BLaER1 (cell line): ENCODE results near the gene FARSA.
"Not testable (repeated sequence)": the region's sequence is repeated elsewhere in the genome, so short reads cannot be mapped to it uniquely, and the experiment has no call there.

Experiments
- H3K27ac ChIP-seq: shearing (Covaris generic); formaldehyde crosslinking; 2 replicates; pipeline ENCODE4 v1.8.1; 2022
- H3K27me3 ChIP-seq: shearing (Covaris generic); formaldehyde crosslinking; 2 replicates; pipeline ENCODE4 v1.8.1; 2022
- H3K36me3 ChIP-seq: shearing (Covaris generic); formaldehyde crosslinking; 2 replicates; pipeline ENCODE4 v1.8.1; 2022
- H3K4me1 ChIP-seq: shearing (Covaris generic); formaldehyde crosslinking; 2 replicates; pipeline ENCODE4 v1.8.1; 2022
- H3K4me2 ChIP-seq: shearing (Covaris generic); formaldehyde crosslinking; 2 replicates; pipeline ENCODE4 v1.8.1; 2022
- H3K4me3 ChIP-seq: shearing (Covaris generic); formaldehyde crosslinking; 2 replicates; pipeline ENCODE4 v1.8.1; 2022
- H3K9ac ChIP-seq: shearing (Covaris generic); formaldehyde crosslinking; 2 replicates; pipeline ENCODE4 v1.8.1; 2022
- H3K9me3 ChIP-seq: shearing (Covaris generic); formaldehyde crosslinking; 2 replicates; pipeline ENCODE4 v1.8.1; 2022
- H4K20me1 ChIP-seq: shearing (Covaris generic); formaldehyde crosslinking; 2 replicates; pipeline ENCODE4 v1.8.1; 2022
- Cebpa-rat ChIP-seq: shearing (Covaris generic); IDR thresholded peaks from 2 replicates; pipeline ENCODE4 v1.8.1; 2022

The FARSA gene

GRCh38 chr19:12954612-12954962 is 21.1 kb upstream of the FARSA start:
- Histone ChIP-seq H4K20me1 (peaks cover 69% of the 10 kb centered on the region), H3K9ac (peak overlapping the region; percentile 21; the same call in 1 of the 2 replicates), H3K4me3 (no peak overlapping the region)

GRCh38 chr19:12953799-12954611 is 20.5 kb upstream of the FARSA start:
- no peaks in the 10 kb centered on the region for H3K9me3 ChIP-seq
- H3K4me2 ChIP-seq: peak overlapping the region; percentile 89
- H3K27ac ChIP-seq: no peak overlapping the region
- no peaks in the 10 kb centered on the region for H3K27me3 ChIP-seq
- TF ChIP-seq Cebpa-rat: no peak
- H3K36me3 ChIP-seq: peaks cover 65% of the 10 kb centered on the region
- peak overlapping the region; percentile 21; the same call in 1 of the 2 replicates for H3K9ac ChIP-seq
- peaks cover 74% of the 10 kb centered on the region for H4K20me1 ChIP-seq
- H3K4me1 ChIP-seq: peaks cover 65% of the 10 kb centered on the region
- H3K4me3 ChIP-seq: no peak overlapping the region

More at GRCh38 chr19:12954612-12954962, 21.1 kb upstream of the FARSA start:
- no peak for TF ChIP-seq Cebpa-rat
- H3K27ac ChIP-seq: no peak overlapping the region
- H3K4me1 ChIP-seq: peaks cover 59% of the 10 kb centered on the region
- peaks cover 59% of the 10 kb centered on the region for H3K36me3 ChIP-seq
- H3K27me3 ChIP-seq: no peaks in the 10 kb centered on the region
- no peaks in the 10 kb centered on the region for H3K9me3 ChIP-seq
- peak overlapping the region; percentile 89 for H3K4me2 ChIP-seq

GRCh38 chr19:12953138-12953798 is 19.8 kb upstream of the FARSA start:
- no peak for TF ChIP-seq Cebpa-rat
- H3K27ac ChIP-seq: no peak overlapping the region
- H3K4me2 ChIP-seq: 0 out of 2 replicates have a peak overlapping the region, but pooled peaks have one; percentile 89
- peaks cover 72% of the 10 kb centered on the region for H3K36me3 ChIP-seq
- no peaks in the 10 kb centered on the region for H3K9me3 ChIP-seq
- peaks cover 72% of the 10 kb centered on the region for H3K4me1 ChIP-seq
- H3K9ac ChIP-seq: no peak overlapping the region
- peaks cover 82% of the 10 kb centered on the region for H4K20me1 ChIP-seq
- no peaks in the 10 kb centered on the region for H3K27me3 ChIP-seq
- H3K4me3 ChIP-seq: no peak overlapping the region

- Histone ChIP-seq H3K9ac (no peak overlapping the region), H4K20me1 (peaks cover 88% of the 10 kb centered on the region), H3K4me1 (peaks cover 72% of the 10 kb centered on the region), H3K36me3 (peaks cover 79% of the 10 kb centered on the region), H3K27me3 (no peaks in the 10 kb centered on the region), H3K9me3 (no peaks in the 10 kb centered on the region), H3K4me3 (no peak overlapping the region), H3K4me2 (no peak overlapping the region), H3K27ac (no peak overlapping the region)
- TF ChIP-seq Cebpa-rat: no peak
Observed at GRCh38 chr19:12952488-12953137, 19.1 kb upstream of the FARSA start.

- Histone ChIP-seq H3K4me1 (peaks cover 76% of the 10 kb centered on the region), H4K20me1 (peaks cover 91% of the 10 kb centered on the region), H3K36me3 (peaks cover 85% of the 10 kb centered on the region)
- not testable (repeated sequence) for H3K4me3 ChIP-seq, H3K9me3 ChIP-seq, H3K27ac ChIP-seq, H3K4me2 ChIP-seq, H3K9ac ChIP-seq, H3K27me3 ChIP-seq
Observed at GRCh38 chr19:12952050-12952449, 18.5 kb upstream of the FARSA start.

- H3K4me3 ChIP-seq: no peak overlapping the region
- no peak for TF ChIP-seq Cebpa-rat
- H4K20me1 ChIP-seq: peaks cover 83% of the 10 kb centered on the region
- H3K9me3 ChIP-seq: no peaks in the 10 kb centered on the region
- peaks cover 85% of the 10 kb centered on the region for H3K36me3 ChIP-seq
- H3K4me1 ChIP-seq: peaks cover 71% of the 10 kb centered on the region
- H3K27ac ChIP-seq: no peak overlapping the region
- no peak overlapping the region; the same call in 1 of the 2 replicates for H3K4me2 ChIP-seq
- no peaks in the 10 kb centered on the region for H3K27me3 ChIP-seq
- H3K9ac ChIP-seq: no peak overlapping the region
Observed at GRCh38 chr19:12949363-12950283, 16.1 kb upstream of the FARSA start.

GRCh38 chr19:12948612-12949362 is 15.3 kb upstream of the FARSA start:
- Histone ChIP-seq H3K4me3 (no peak overlapping the region), H3K9ac (no peak overlapping the region), H4K20me1 (peaks cover 74% of the 10 kb centered on the region), H3K36me3 (peaks cover 85% of the 10 kb centered on the region), H3K4me1 (peaks cover 70% of the 10 kb centered on the region), H3K27me3 (no peaks in the 10 kb centered on the region), H3K4me2 (no peak overlapping the region), H3K9me3 (no peaks in the 10 kb centered on the region), H3K27ac (no peak overlapping the region)
- no peak for TF ChIP-seq Cebpa-rat

GRCh38 chr19:12947702-12948611 is 14.4 kb upstream of the FARSA start:
- H3K27me3 ChIP-seq: no peaks in the 10 kb centered on the region
- peak overlapping the region; percentile 87 for H3K4me2 ChIP-seq
- H4K20me1 ChIP-seq: peaks cover 74% of the 10 kb centered on the region
- no peak for TF ChIP-seq Cebpa-rat
- H3K9ac ChIP-seq: peak overlapping the region; percentile 94; the same call in 1 of the 2 replicates
- peaks cover 71% of the 10 kb centered on the region for H3K4me1 ChIP-seq
- no peak overlapping the region for H3K27ac ChIP-seq
- peaks cover 85% of the 10 kb centered on the region for H3K36me3 ChIP-seq
- H3K9me3 ChIP-seq: no peaks in the 10 kb centered on the region
- no peak overlapping the region for H3K4me3 ChIP-seq
